SW 1271 (cell line): Measurements from ENCODE around the gene DIO3.
"Not testable (repeated sequence)": the region's sequence is repeated elsewhere in the genome, so short reads cannot be mapped to it uniquely, and the experiment has no call there.

Source experiments
- DNase-seq, 2 experiments: peaks; one replicate each; lab custom pipeline; 2025; lab: John Stamatoyannopoulos, UW

Gene DIO3

DNA sequence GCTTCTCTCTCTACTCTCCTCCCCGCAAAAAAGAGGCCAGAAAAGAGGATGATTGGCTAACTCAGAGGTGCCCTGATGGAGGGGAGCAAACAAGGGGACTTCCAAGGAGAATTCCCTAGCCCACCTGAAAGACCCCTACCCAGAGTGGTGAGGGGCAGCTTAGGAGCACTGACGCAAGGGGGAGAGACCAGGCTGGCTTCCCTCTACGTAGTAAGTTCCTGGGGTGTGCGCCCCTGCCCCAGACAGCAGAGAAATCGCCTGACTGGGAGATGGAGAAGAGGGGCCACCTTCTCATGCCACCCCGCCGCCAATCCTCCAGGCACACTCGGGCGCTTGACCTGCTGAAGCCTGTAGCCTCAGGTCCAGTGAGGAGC lies 2.1 kb upstream of the DIO3 start:
- no peak for DNase-seq

DNA sequence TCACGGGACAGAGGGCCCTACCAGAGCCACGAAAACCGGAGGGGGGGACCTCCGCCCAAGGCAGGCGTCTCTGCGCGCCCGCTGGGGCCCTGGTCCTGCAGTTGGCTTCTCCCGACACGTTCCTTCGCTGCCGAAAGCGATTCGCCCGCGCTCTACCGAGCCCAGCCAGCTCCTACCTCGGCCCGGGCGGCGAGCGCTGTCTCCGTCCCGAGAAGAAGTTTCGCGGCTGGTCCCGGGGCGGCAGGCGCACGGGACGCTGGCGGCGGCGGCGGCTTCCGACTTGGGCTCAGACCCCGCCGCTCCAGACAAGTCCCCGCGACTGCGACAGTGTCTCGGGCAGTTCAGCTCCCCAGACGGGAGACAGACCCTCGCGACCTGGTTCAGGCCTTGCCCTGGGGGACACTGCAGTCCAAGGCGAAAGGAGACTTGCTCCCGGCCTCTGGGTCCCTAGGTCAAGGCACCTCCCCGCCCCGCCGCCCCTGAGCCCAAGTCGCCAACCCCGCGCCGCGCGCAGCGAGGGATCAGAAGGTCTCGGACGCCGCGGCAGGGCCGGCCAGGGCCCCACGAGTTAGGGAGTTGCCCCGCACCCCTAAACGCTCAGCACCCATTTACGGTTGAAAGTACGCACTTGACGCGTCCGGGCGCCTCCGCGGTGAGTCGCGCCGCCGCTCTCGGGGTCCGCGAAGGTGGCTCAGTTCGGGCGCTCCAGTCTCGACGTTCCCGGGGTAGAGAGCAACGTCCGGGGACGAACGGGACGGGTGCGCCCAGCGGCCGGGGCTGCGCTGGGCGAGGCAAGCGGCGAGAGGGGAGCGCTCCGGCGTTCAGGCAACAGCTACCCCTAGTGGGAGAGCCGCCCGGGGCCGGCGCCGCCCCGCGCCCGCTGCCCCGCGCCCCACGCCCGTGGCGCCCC lies 1.4 kb upstream of the DIO3 start:
- DNase-seq: no peak

DNA sequence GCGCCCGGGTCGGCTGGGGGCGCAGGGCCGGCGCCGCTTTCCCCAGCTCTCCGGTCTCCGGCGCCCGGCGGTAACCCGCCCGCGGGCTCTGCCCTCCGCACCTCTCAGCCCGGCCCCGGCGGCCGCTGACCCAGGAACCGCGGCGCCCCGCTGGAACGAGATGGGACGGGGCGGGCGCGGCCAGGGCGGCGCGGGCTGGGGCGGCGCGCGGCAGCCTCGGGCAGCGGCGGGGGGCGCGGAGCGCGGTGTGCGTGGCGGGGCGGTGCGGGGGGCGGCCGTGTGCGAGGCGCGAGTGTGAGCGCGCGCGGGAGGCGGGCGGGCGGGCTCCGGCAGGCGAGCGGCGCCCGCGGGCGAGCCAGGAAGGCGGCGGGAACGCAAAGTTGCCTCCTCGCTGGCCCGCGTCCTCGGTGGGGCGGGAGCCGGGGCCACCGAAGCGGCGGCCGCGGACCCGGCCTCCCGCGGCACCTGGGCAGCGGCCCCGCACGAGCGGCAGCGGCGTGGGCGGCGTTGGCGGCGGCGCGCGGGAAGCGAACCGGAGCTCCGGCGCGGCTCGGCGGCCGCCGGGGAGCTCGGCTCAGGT lies 671 bp upstream of the DIO3 start:
- no peak for DNase-seq

DNA sequence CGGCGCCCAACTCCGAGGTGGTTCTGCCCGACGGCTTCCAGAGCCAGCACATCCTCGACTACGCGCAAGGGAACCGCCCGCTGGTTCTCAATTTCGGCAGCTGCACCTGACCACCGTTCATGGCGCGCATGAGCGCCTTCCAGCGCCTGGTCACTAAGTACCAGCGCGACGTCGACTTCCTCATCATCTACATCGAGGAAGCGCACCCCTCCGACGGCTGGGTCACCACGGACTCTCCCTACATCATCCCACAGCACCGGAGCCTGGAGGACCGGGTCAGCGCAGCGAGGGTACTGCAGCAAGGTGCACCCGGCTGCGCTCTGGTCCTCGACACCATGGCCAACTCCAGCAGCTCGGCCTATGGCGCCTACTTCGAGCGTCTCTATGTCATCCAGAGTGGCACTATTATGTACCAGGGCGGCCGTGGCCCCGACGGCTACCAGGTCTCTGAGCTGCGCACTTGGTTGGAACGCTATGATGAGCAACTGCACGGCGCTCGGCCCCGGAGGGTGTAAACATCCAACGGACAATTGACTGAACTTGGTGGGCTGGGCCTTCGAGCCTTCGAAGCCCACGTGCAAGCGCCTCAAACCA lies 699 bp downstream of the DIO3 start:
- DNase-seq: no peak

DNA sequence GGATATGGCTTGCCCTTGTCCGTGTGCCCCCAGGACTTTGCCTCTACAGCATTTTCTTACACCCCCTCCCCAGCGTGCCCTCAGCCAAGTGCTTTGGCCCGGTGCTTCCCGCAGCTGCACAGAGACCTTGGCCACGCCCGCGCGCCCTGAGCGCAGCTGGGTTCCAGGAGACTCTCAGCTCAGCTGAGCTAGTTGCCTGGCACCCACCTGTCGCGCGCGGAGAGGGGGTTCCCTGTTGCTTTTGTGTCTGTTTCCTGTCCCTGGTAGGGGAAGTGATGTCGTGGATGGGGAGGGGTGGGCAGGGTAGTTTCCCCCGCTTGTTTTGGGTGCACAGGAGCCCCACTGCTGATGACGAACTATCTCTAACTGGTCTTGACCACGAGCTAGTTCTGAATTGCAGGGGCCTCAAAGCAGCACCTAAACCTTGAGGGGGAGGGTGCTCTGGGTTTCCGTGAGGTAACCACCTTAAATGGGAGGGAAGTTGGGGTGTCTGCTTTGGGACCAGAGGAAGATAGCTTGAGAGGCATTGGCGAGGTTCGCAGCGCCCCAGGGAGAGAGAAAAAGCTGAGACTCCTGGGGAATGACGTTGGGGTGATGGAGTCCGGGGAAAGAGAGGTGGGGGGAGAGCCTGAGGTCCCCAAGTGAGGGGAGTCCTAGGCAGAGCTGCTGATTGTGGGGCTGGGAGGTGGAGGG lies 1.5 kb downstream of the DIO3 start:
- no peak for DNase-seq

DNA sequence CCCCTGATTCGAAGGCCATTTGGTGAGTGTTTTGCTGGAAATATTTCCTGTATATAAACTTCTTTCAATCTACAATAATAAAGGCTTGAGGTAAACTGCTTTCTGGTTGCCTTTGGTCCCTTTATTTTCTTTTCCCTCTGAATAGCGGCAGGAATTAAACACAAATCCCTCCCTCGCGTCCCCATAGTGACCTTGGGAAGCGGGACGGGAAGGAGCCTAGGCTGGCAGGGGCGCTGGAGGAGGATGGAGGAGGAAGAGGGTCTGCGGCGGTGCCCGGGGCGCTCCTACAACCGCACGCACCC lies 2.0 kb downstream of the DIO3 start:
- no peak for DNase-seq

DNA sequence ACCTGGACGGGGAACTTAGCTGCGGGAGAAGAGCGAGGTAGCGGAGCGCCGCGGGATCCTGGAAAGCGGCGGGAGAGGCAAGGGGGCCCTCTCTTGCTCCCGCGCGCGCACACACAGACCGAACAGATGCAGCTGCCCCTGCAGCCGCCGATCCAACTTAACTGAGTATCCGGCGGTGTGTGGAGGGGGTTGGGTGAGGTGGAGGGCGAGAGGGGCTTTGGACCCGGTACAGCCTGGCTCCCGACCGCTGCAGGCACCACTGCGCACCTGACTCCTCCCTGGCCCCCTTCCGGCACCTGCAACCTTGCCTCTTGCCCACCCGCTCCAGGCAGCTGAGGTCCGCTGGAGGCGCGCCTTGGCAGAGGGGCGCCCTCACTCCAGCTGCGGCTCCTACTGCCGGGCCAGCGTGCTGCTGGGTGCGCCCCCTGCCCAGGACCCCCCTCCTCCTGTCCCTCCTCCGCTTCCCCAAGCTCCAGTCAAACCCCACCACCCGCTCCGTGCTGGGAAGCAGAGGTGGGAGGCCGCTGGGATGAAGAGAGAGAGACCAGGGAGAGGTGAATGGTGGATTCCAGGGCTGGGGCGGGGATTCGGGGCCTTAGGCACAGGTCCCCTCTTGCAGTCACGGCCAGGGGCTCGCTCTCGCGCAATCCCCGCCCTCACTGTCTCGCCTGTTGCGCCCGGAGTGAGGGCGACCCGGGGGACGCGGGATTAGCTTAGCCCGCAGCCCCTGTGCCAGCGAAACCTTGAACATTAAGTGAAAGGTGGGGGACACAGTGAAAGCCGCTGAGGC lies 2.6 kb downstream of the DIO3 start:
- no peak for DNase-seq

DNA sequence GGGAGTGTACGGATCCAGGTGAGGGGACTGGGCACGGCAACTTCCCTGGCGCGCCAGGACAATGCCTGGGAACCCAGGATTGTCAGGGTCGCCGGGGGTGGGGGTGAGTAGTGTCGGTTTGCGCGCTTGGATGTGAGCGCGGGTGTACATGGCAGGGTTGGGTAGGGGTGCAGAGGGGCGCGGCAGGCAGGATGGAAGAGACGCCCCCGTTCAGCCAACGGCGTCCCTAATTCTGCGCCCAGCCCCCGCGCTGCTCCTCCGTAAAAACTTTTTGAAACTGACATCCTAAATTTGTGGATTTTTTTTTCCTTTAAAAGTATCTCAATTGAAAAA lies 3.1 kb downstream of the DIO3 start:
- DNase-seq: no peak

DNA sequence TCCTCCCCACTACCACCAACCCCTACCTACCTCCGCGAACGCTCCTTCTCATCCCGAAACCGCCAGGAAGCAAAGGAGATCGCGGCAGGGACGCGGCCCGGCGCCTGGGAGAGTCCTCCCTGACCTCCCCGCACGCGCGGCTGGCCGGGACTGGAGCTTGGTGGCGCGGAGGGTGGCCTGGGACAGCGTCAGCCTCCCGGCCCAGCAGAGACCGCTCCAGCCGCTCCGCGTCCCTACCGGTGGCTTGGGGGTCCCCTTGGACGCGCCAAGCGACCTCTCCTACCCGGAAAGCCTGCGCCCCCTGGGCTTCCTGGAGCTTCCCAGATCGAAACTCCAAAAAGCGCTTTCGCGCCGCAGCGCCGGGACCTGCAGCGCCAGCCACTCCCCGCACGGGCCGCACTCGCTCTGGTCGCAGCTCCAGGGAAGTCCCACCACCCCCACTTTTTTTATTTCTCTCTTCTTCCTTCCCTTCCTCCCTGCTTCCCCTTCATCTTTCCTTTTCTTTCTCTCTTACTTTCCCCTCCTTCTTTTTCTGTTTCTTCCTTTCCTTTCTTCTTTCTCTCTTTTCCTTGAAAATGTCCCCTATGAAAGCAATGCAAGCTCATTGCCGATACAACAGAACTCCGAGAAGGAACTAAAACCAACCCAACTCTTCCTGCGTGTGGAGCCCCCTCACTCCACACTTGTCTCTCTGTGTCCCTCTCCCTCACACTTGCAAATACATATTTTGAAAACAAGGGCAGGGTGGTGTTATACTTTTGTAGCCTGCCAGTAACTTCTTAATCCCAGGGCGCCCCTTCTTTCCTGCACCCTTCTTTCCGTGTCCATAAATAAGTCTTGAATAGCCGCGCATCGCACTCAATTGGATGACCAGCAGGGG lies 3.8 kb downstream of the DIO3 start:
- DNase-seq: no peak

DNA sequence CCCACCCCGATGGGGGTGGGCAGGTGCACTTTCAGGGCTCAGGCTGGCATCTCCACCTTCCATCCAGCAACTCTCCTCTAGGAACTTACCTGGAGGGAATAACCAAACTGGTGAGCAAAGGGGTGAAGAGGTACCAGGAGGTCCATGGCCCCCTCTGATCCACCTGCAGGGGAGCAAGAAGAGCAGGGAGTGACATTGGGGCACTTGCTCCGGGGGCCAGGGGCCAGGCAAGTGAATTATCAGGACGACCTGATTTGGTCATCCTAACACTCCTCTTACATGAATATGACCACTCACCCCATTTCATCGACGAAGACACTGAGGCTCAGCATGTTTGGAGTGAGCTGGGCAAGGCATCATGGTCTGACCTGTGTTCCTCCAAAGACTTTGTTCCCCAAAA lies 6.0 kb downstream of the DIO3 start:
- DNase-seq: no peak

DNA sequence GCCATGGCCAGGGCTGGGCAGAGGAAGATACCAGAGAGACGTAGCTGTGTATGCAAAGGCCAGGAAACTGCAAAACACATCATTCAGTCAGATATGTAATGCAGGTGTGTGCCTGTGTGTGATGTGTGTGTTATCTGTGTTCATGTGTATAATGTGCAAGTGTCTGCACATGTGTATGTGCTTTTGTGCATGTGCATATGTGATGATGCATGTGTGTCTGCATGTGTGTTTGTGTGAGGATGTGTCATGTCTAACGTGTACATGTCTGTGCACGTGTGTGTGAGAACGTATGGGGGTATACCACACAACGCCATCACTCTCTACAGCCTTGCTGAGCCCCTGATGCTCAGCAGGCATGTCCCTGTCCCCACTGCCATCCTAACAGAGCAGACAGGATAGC lies 9.7 kb downstream of the DIO3 start:
- DNase-seq: no peak

DNA sequence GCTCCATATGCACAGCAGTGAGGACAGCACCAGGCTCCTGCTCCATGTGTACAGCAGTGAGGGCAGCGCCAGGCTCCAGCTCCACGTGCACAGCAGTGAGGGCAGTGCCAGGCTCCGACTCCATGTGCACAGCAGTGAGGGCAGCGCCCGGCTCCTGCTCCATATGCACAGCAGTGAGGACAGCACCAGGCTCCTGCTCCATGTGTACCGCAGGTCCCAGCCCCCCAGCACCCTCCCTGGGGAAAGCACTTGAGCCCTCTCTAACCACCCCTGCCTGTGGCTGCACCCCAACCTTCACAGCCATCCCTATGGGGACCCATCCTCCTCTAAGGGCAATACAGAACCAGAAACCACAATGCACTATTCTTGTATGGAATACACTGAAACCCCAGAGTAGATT lies 11.2 kb downstream of the DIO3 start:
- not testable (repeated sequence) for DNase-seq

DNA sequence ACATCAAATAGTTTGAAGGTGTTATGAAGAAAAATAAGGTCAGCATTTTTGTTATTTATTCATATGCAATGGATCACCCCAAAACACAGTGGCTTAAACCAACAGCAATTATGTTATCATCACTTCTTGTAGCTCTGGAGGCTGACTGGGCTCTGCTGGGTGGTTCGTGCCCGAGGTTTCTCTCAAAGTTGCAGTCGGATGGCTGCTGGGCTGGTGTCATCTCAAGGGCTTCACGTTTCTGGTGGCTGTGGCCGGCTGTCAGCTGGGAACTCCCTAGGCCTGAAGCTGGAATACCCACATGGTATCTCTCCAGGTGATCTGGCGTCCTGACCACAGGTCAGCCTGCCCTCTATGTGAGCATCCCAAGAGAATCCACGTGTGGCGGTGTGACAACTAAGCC lies 12.0 kb downstream of the DIO3 start:
- DNase-seq: no peak

DNA sequence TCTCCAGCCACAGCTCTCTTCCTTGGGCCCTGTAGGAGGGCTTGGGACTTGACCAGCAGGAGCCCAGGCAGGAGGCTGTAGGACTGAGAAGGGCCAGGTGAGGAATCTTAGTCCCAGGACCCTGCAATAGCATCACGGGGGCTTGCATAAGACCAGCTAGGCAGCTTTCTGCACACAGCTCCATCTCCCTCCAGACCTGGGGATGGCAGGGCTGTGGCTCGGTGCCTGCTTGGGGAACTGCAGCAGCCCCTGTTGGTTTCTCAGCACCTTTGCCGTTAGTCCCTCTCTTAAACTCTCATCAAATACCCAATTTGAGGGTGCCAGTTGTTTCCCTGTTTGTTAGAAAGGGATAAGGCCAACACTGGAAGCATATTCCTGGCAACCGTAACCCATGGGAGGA lies 14.3 kb downstream of the DIO3 start:
- no peak for DNase-seq

DNA sequence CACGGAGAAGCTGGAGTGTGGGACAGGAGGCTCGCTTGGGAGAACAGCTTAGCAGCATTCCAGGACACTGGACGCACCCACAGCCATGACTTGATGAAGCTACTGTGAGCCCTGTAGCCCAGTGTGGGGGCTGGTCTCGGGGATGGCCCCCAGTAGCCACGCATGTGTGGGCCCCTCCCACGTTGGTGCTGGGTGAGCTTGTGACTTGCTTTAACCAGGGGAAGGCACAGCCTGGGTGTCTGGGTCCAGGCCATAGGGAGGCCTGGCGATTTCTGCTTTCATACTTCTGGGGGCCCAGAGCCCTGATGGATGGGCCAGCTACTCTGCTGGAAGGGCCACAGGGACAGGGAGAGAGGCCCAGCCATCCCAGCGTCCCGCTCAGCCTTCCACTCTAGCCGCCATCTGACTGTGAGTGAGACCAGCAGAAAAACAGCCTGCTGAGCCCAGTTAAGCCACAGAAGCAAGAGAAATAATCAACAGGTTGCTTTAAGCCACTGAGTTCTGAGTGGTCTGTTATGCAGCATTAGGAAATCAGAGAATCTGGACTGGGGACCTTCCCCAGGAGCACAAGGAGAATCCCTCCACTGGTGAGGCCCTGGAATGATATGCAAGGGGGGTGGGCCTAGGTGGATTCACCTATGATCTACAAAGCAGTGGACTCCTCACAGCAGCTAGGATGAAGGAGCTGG lies 16.1 kb downstream of the DIO3 start:
- no peak for DNase-seq

DNA sequence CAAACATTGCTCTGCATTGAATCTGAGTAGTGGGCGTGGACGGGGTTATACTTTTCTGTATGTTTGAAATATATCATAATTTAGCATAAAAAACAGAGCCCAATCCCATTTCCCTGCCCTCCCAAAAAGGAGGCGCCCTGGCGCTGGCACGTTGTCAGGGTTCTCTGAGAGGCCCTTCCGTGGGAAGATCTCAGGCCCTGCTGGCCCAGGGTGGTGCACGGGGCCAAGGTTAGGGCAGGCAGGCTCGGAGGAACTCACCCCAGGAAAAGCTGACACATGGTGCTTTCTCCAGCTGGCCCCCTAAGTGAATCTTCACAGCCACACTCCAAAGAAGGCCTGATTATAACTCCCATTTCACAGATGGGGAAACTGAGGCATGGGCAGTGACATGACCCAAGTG lies 17.2 kb downstream of the DIO3 start:
- DNase-seq: no peak

DNA sequence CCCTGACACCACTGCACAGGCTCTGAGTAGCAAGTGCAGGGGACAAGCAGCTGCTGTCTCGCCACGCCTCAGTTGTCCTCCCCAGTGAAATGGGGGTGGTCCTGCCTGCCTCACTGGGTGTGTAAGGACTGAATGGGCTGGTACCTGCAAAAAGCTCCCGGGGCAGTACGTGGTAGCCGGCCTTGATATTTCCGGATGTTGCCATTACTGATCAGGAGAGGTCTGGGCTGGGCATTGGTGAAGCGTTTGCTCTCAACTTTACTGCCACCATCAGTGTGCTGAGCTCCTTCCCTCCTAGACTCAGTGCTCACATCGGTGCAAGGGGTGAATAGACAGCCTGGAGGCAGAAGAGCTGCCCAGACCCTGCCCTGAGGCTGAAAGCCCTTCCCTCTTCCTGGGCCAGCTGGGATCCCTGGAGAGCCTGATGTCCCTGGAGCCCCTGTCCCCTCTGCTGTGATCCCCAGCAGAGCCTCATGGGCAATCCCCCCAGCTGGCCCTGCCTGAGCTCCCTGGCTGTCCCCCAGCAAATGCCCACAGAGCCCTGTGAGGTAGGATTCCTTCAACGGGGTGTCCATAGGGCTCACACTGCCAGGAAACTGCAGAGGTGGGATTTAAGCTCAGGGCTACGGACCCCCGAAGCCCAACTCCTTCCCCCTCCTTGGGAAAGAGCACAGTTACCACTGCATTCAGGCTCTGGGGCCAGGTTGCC lies 18.2 kb downstream of the DIO3 start:
- no peak for DNase-seq

DNA sequence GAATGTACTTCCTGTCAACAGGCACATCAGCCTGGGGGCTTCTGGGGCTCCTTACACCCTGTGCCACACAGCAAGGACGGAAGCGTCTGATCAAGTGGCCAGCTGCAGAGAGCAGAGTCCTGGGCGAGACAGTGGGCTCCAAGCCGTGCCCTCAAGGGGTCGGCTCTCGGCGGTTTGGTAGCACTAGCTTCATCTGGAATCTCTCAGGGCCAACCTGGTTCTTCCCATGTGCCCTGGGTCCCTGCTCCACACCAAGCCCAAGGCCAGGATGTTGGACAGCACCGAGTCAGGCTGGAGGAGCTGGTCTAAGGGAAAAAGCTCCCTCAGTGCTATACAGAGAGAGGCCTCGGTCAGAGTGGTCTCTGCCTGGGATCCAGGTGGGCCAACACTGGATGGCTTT lies 20.5 kb downstream of the DIO3 start:
- no peak for DNase-seq

DNA sequence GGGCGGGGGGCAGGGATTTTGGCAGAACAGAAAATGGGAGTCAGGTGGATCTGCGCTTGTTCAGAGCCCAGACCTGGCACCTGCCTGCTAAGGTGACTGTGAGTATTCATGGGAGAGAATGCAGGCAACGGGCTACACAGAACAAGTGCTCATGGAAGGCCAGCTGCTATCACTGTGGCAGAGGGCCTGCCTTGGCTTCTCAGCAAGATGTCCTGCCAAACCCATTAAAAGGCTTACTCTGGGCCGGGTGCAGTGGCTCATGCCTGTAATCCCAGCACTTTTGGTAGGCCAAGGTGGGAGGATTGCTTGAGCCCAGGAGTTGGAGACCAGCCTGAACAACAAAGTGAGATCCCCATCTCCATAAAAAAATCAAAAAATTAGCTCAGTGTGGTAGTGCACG lies 21.0 kb downstream of the DIO3 start:
- no peak for DNase-seq
